H1 (cell line): ENCODE data around the gene GAB2. TPM values are rescaled to one million over a fixed set of nuclear protein-coding genes. Genes with fewer than 3 reads are reported as not detected.

Experiments used
- CTCF ChIA-PET: fragments of 300-600 bp; sonication (Branson Sonifier 250); formaldehyde crosslinking; loops from one replicate; lab custom pipeline; 2021; ENCODE audit not compliant: partially characterized antibody; lab: Charles Lee
- POLR2A ChIA-PET: fragments of 300-600 bp; sonication (Branson Sonifier 250); formaldehyde crosslinking; loops from one replicate; lab custom pipeline; 2021; ENCODE audit warnings: inconsistent platforms; ENCODE audit not compliant: partially characterized antibody; lab: Charles Lee
- DNase-seq, 2 experiments: peaks; one replicate each; pipeline versions ENCODE4 v3.0.0 to v3.0.0-alpha.2; 2010 to 2022; ENCODE audit warnings: low spot score in 2 of 2, low read depth in 1 of 2, mixed read lengths in 1 of 2
- FAIRE-seq: peaks from 2 replicates; lab custom pipeline; 2011; peaks lifted over from hg19 to GRCh38; lab: Jason Lieb, UNC
- H2AFZ ChIP-seq: 2 replicates; pipeline ENCODE4 v1.8.1; 2012; ENCODE audit warnings: low read length, inconsistent platforms
- H2AK5ac ChIP-seq: 2 replicates; pipeline ENCODE4 v1.6.1; 2013; ENCODE audit warnings: low read depth, low read length
- H2BK120ac ChIP-seq: replicated peaks from 2 replicates; pipeline ENCODE3; 2013; ENCODE audit warnings: low read depth, low read length, inconsistent platforms
- H2BK12ac ChIP-seq: 2 replicates; pipeline ENCODE4 v1.6.1; 2013; ENCODE audit warnings: low read depth, low read length
- H2BK15ac ChIP-seq: 2 replicates; pipeline ENCODE4 v1.6.1; 2013; ENCODE audit warnings: low read length
- H2BK20ac ChIP-seq: 2 replicates; pipeline ENCODE4 v1.6.1; 2013; ENCODE audit warnings: low read length
- H2BK5ac ChIP-seq: 2 replicates; pipeline ENCODE4 v1.6.1; 2013; ENCODE audit warnings: low read depth, low read length
- H3K14ac ChIP-seq: 2 replicates; pipeline ENCODE4 v1.6.1; 2013; ENCODE audit warnings: inconsistent platforms; ENCODE audit not compliant: insufficient read length
- H3K18ac ChIP-seq: 2 replicates; pipeline ENCODE4 v1.6.1; 2013; ENCODE audit warnings: low read length; ENCODE audit errors: extremely low read depth
- H3K23ac ChIP-seq: 2 replicates; pipeline ENCODE4 v1.6.1; 2013; ENCODE audit warnings: inconsistent platforms; ENCODE audit not compliant: insufficient read length
- H3K23me2 ChIP-seq: 2 replicates; pipeline ENCODE4 v1.6.1; 2013; ENCODE audit warnings: low read depth, low read length
- H3K27ac ChIP-seq: 2 replicates; pipeline ENCODE4 v1.6.1; 2011; ENCODE audit warnings: low read depth, low read length, inconsistent platforms
- H3K27me3 ChIP-seq, 4 experiments: replicated peaks in 1 of 4; 1 replicate in 1 of 4; 2 replicates in 3 of 4; pipeline versions ENCODE4 v1.6.1 to v1.8.1; 2011 to 2013; ENCODE audit warnings: low read length in 3 of 4, mild to moderate bottlenecking in 3 of 4, inconsistent platforms in 2 of 4, mixed read lengths in 2 of 4, moderate library complexity in 1 of 4; ENCODE audit not compliant: control insufficient read depth in 3 of 4, insufficient read depth in 3 of 4; ENCODE audit errors: extremely low read depth in 1 of 4
- H3K36me3 ChIP-seq, 4 experiments: 2 replicates each; pipeline versions ENCODE4 v1.6.1 to v1.8.1; 2011 to 2013; ENCODE audit warnings: mild to moderate bottlenecking in 4 of 4, low read length in 3 of 4, moderate library complexity in 2 of 4, control low read depth in 1 of 4, inconsistent platforms in 1 of 4; ENCODE audit not compliant: insufficient read depth in 4 of 4, control insufficient read depth in 2 of 4
- H3K4ac ChIP-seq: replicated peaks from 2 replicates; pipeline ENCODE3; 2013; ENCODE audit warnings: low read length, low read depth, mixed read lengths, inconsistent platforms; ENCODE audit not compliant: insufficient read length
- H3K4me1 ChIP-seq, 4 experiments: replicated peaks in 1 of 4; 1 replicate in 1 of 4; 2 replicates in 3 of 4; pipeline versions ENCODE4 v1.6.1 to v1.8.1; 2011 to 2013; ENCODE audit warnings: low read length in 3 of 4, inconsistent platforms in 2 of 4, mixed read lengths in 1 of 4; ENCODE audit not compliant: insufficient read depth in 4 of 4, control insufficient read depth in 3 of 4
- H3K4me2 ChIP-seq, 2 experiments: 2 replicates each; pipeline versions ENCODE4 v1.6.1 to v1.8.1; 2011 to 2013; ENCODE audit warnings: low read depth in 2 of 2, low read length in 2 of 2, control low read depth in 1 of 2, inconsistent platforms in 1 of 2, mild to moderate bottlenecking in 1 of 2; ENCODE audit not compliant: insufficient read depth in 1 of 2
- H3K4me3 ChIP-seq, 4 experiments: fragments of 200-600, 300-600 bp in 1 of 4; sonication (generic), shearing (Covaris generic), sonication (Bioruptor Twin) in 1 of 4; 2 replicates each; pipeline versions ENCODE4 v1.5.1 to v1.8.1; 2011 to 2016; ENCODE audit warnings: low read length in 4 of 4, low read depth in 3 of 4, control low read depth in 2 of 4, inconsistent platforms in 2 of 4, mild to moderate bottlenecking in 2 of 4, mixed read lengths in 1 of 4, moderate library complexity in 1 of 4; ENCODE audit not compliant: insufficient read depth in 2 of 4; ENCODE audit errors: extremely low read depth in 1 of 4
- H3K56ac ChIP-seq: replicated peaks from 2 replicates; pipeline ENCODE3; 2013; ENCODE audit warnings: low read depth, mild to moderate bottlenecking, mixed read lengths, low read length, inconsistent platforms; ENCODE audit not compliant: insufficient read length
- H3K79me1 ChIP-seq: 2 replicates; pipeline ENCODE4 v1.6.1; 2013; ENCODE audit warnings: low read depth, low read length, control low read depth
- H3K79me2 ChIP-seq, 2 experiments: 2 replicates each; pipeline versions ENCODE4 v1.6.1 to v1.8.1; 2012 to 2013; ENCODE audit warnings: low read length in 2 of 2, mild to moderate bottlenecking in 2 of 2, inconsistent platforms in 1 of 2; ENCODE audit not compliant: insufficient read depth in 2 of 2, control insufficient read depth in 1 of 2
- H3K9ac ChIP-seq, 4 experiments: replicated peaks in 1 of 4; 1 replicate in 1 of 4; 2 replicates in 3 of 4; pipeline versions ENCODE4 v1.6.1 to v1.8.1; 2011 to 2013; ENCODE audit warnings: low read depth in 3 of 4, low read length in 3 of 4, control low read depth in 2 of 4, mild to moderate bottlenecking in 2 of 4, moderate library complexity in 2 of 4, inconsistent platforms in 1 of 4; ENCODE audit errors: extremely low read depth in 1 of 4
- H3K9me3 ChIP-seq, 2 experiments: 2 replicates each; pipeline versions ENCODE4 v1.6.1 to v1.8.1; 2012 to 2013; ENCODE audit warnings: mild to moderate bottlenecking in 2 of 2, moderate library complexity in 2 of 2, control low read depth in 1 of 2, inconsistent platforms in 1 of 2, low read depth in 1 of 2, low read length in 1 of 2, mixed read lengths in 1 of 2; ENCODE audit not compliant: insufficient read depth in 2 of 2
- H4K20me1 ChIP-seq, 2 experiments: replicated peaks in 1 of 2; 2 replicates each; pipeline versions ENCODE3 to v1.8.1; 2011 to 2013; ENCODE audit warnings: inconsistent platforms in 2 of 2, low read length in 2 of 2, mild to moderate bottlenecking in 1 of 2; ENCODE audit not compliant: insufficient read depth in 2 of 2, control insufficient read depth in 1 of 2
- H4K5ac ChIP-seq: 2 replicates; pipeline ENCODE4 v1.6.1; 2013; ENCODE audit warnings: low read length, low read depth, mixed read lengths, inconsistent platforms; ENCODE audit not compliant: insufficient read length
- H4K8ac ChIP-seq: 2 replicates; pipeline ENCODE4 v1.8.0; 2013; ENCODE audit warnings: mild to moderate bottlenecking, moderate library complexity, low read length, inconsistent platforms; ENCODE audit not compliant: insufficient read depth; ENCODE audit errors: extremely low read depth
- H4K91ac ChIP-seq: replicated peaks from 2 replicates; pipeline ENCODE3; 2013; ENCODE audit warnings: low read length, mixed read lengths, inconsistent platforms; ENCODE audit not compliant: insufficient read length
- CEBPB ChIP-seq: IDR thresholded peaks from 2 replicates; pipeline ENCODE4 v1.6.1; 2012; ENCODE audit warnings: low read depth, low read length
- CHD2 ChIP-seq: IDR thresholded peaks from 2 replicates; pipeline ENCODE4 v1.6.1; 2012; ENCODE audit warnings: low read length, improper control_type of control experiment
- KDM5A ChIP-seq: fragments of 200-600 bp; IDR thresholded peaks from 2 replicates; pipeline ENCODE4 v1.7.1; 2012; ENCODE audit warnings: mild to moderate bottlenecking, low read length, inconsistent platforms, mixed read lengths
- POLR2A ChIP-seq, 2 experiments: IDR thresholded peaks; 1 replicate in 1 of 2; 2 replicates in 1 of 2; pipeline ENCODE4 v1.6.1; 2011; ENCODE audit warnings: low read depth in 2 of 2, low read length in 2 of 2, mild to moderate bottlenecking in 2 of 2; ENCODE audit errors: control extremely low read depth in 1 of 2
- POLR2AphosphoS5 ChIP-seq: IDR thresholded peaks from 2 replicates; pipeline ENCODE4 v1.6.1; 2011; ENCODE audit warnings: low read depth, low read length
- POU5F1 ChIP-seq: IDR thresholded peaks from 2 replicates; pipeline ENCODE4 v1.6.1; 2011; ENCODE audit warnings: low read depth, mild to moderate bottlenecking, low read length, moderate library complexity
- SIRT6 ChIP-seq: IDR thresholded peaks from one replicate; pipeline ENCODE4 v1.7.1; 2012; ENCODE audit warnings: low read length, inconsistent platforms
- SP1 ChIP-seq: IDR thresholded peaks from 2 replicates; pipeline ENCODE4 v1.6.1; 2011; ENCODE audit warnings: low read depth, low read length
- SRF ChIP-seq: IDR thresholded peaks from 2 replicates; pipeline ENCODE4 v1.6.1; 2011; ENCODE audit warnings: mild to moderate bottlenecking, low read depth, low read length, moderate library complexity
- TCF12 ChIP-seq: IDR thresholded peaks from 2 replicates; pipeline ENCODE4 v1.6.1; 2011; ENCODE audit warnings: low read depth, mild to moderate bottlenecking, low read length
- WGBS, 2 experiments: shearing (Covaris generic) in 1 of 2; methylation state at CpG; one replicate each; pipeline versions ENCODE4 v1.1.6 to v1.1.7; 2013 to 2015; ENCODE audit warnings: low lambda C conversion rate in 2 of 2, mixed read lengths in 2 of 2, inconsistent platforms in 1 of 2, low coverage in 1 of 2, missing lambda C conversion rate in 1 of 2; ENCODE audit not compliant: insufficient replicate concordance in 2 of 2, insufficient coverage in 1 of 2, insufficient read length in 1 of 2; ENCODE audit errors: extremely low coverage in 1 of 2, missing lambda C conversion rate in 1 of 2; 5-methylcytosine and 5-hydroxymethylcytosine counted together
- polyA plus RNA-seq, 7 experiments: library from polyadenylated mRNA; depleted of rRNA in 3 of 7; stranded (reverse) in 5 of 7; unstranded in 2 of 7; fragments of >200 nt in 5 of 7; fragments of 200-250 nt in 2 of 7; gene quantifications; 1 replicate in 5 of 7; 2 replicates in 1 of 7; 4 replicates in 1 of 7; pipeline versions ENCODE4 v1.2.1 to v1.2.3, GENCODE V29; 2011 to 2013; ENCODE audit warnings: missing spikeins in 2 of 7, mixed read lengths in 2 of 7
- total RNA-seq: library from RNA; stranded (reverse); fragmentation: NEBNext Ultra II Directional; extraction: Animal tissue kit (Norgen Biotek cat#: 25700); gene quantifications from 2 replicates; pipeline ENCODE4 v1.2.1, GENCODE V29; 2021
- TF ChIP-seq, protein P1 (sequence below), 3 experiments: IDR thresholded peaks; 1 replicate in 2 of 3; 2 replicates in 1 of 3; pipeline versions ENCODE4 v1.5.1 to v1.6.1; 2011; ENCODE audit warnings: low read length in 3 of 3, mild to moderate bottlenecking in 3 of 3, inconsistent platforms in 2 of 3, low read depth in 1 of 3, moderate library complexity in 1 of 3; ENCODE audit not compliant: insufficient read depth in 1 of 3; ENCODE audit errors: control extremely low read depth in 1 of 3

The GAB2 gene
- total and polyA plus RNA-seq, 2 of the 8 experiments (the other 6 are each of a cell fraction or from before 2014, with no cell fraction given): 6.3 to 14.0 TPM

DNA sequence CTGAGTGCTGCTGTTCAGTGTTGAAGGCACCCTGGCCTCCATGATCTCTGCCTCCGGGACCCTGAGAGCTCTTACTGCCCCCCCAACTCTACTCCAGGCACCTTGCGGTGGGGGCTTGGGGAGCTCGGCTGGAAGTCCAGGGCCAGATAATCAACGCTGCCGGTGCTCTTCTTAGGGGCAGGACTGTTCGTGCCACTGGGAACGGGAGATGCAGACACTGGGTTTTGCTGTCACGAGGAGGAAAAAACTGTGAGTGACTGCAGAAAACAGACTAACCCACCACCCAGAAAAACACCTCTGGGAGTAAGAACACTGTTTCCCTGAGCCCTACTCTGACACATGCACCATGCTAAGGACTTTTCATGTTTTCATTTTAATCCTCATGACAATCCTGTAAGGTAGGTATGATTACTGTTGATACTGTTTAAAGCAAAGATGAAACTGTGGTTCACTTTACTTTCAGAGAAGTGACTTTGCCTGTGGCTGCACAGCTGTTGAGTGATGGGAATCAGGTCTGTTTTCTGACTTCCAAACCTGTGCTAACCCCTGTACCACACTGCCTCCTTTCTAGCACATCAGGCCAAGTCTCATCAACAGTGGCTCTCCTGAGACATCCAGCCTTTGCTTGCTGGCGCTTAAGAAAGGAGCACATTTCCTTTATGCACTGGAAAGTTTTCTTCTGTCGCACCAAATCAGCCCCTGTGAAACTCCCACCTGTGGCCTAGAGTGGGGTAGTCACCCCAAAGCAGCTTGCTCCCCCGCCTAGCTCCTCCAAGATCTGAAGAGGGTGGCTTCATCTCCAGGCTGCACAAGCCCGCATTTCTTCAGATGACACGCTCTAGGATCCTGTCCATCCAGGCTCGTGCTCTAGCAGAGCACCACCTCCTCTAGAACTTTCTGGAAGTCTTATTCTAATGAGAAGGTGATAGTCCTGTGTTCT, 197.1 kb downstream of the GAB2 start:
- no peak for TF ChIP-seq SP1
- no peak for TF ChIP-seq KDM5A
- TF ChIP-seq CEBPB: no peak
- TF ChIP-seq POLR2A (IDR thresholded peaks at IDR 0.05; ENCODE audit: control extremely low read depth in 1 of 2, low read depth in 2 of 2, low read length in 2 of 2): no peak
- no peak for TF ChIP-seq SIRT6
- TF ChIP-seq POU5F1: no peak
- TF ChIP-seq POLR2AphosphoS5: no peak
- TF ChIP-seq, protein P1, sequence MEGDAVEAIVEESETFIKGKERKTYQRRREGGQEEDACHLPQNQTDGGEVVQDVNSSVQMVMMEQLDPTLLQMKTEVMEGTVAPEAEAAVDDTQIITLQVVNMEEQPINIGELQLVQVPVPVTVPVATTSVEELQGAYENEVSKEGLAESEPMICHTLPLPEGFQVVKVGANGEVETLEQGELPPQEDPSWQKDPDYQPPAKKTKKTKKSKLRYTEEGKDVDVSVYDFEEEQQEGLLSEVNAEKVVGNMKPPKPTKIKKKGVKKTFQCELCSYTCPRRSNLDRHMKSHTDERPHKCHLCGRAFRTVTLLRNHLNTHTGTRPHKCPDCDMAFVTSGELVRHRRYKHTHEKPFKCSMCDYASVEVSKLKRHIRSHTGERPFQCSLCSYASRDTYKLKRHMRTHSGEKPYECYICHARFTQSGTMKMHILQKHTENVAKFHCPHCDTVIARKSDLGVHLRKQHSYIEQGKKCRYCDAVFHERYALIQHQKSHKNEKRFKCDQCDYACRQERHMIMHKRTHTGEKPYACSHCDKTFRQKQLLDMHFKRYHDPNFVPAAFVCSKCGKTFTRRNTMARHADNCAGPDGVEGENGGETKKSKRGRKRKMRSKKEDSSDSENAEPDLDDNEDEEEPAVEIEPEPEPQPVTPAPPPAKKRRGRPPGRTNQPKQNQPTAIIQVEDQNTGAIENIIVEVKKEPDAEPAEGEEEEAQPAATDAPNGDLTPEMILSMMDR (IDR thresholded peaks at IDR 0.05; ENCODE audit: control extremely low read depth in 1 of 3, insufficient read depth in 1 of 3, low read depth in 1 of 3, low read length in 3 of 3): no peak
- no peak for TF ChIP-seq SRF
- no peak for TF ChIP-seq CHD2
- TF ChIP-seq TCF12: no peak
- H3K27me3 ChIP-seq: no peaks in the 10 kb centered on the region
- no peak overlapping the region for H3K4ac ChIP-seq
- no peaks in the 10 kb centered on the region for H3K4me1 ChIP-seq
- no peak overlapping the region for H3K4me2 ChIP-seq
- no peak overlapping the region for H4K8ac ChIP-seq
- no peak overlapping the region for H4K5ac ChIP-seq
- H2BK120ac ChIP-seq: no peak overlapping the region
- no peak overlapping the region for H2BK12ac ChIP-seq
- DNase-seq (peak in 1 of 2 experiments; percentile 23), FAIRE-seq (no peak)
- H3K4me3 ChIP-seq: no peak overlapping the region
- H2BK15ac ChIP-seq: no peak overlapping the region
- no peak overlapping the region for H3K56ac ChIP-seq
- H3K27ac ChIP-seq: no peak overlapping the region
- H2AK5ac ChIP-seq: no peak overlapping the region
- H3K14ac ChIP-seq: no peak overlapping the region
- H3K36me3 ChIP-seq: peaks cover 0 to 4% (median 1%) of the 10 kb centered on the region in 4 experiments; a peak in 2 of 8 replicates
- POLR2A ChIA-PET: interaction anchor here (1.3 kb wide), 1 partner anchor 38 kb away, joined by 3 read pairs; no protein-coding TSS in a partner anchor
- H3K9ac ChIP-seq: no peak overlapping the region; a peak in 1 of 7 replicates
- no peak overlapping the region for H4K91ac ChIP-seq
- WGBS, 2 experiments: 89% methylated on average over 14 of the region's 14 CpGs; no CpG with 5 or more reads in 1 of the 2 experiments
- CTCF ChIA-PET: interaction anchor here (0.5 to 1.5 kb wide), 5 partner anchors 20 to 365 kb away, joined by 3 to 4 read pairs (median 3); no protein-coding TSS in a partner anchor
- no peak overlapping the region for H2BK5ac ChIP-seq
- H3K23ac ChIP-seq: no peak overlapping the region
- H3K9me3 ChIP-seq: no peaks in the 10 kb centered on the region
- no peaks in the 10 kb centered on the region for H3K23me2 ChIP-seq
- peaks cover 0 to 2% of the 10 kb centered on the region in 2 experiments for H4K20me1 ChIP-seq
- H2BK20ac ChIP-seq: no peak overlapping the region
- no peak overlapping the region for H2AFZ ChIP-seq
- H3K18ac ChIP-seq: no peak overlapping the region
- no peaks in the 10 kb centered on the region for H3K79me2 ChIP-seq
- no peaks in the 10 kb centered on the region for H3K79me1 ChIP-seq
